Vagina (tissue), 2 donors: ENCODE results near the gene UGT1A6.

Experiments used
- CTCF ChIP-seq, 3 experiments: fragments of 450-650 bp in 2 of 3; fragments of 200-600 bp in 1 of 3; sonication (generic) in 1 of 3; IDR thresholded peaks; one replicate each; pipeline ENCODE4 v1.5.1; 2017 to 2019; ENCODE audit warnings: antibody characterized with exemption in 3 of 3, mild to moderate bottlenecking in 2 of 3, moderate library complexity in 2 of 3
- POLR2A ChIP-seq, 2 donors: fragments of 450-650 bp; IDR thresholded peaks; one replicate each; pipeline ENCODE4 v1.6.1; 2017; ENCODE audit warnings: antibody characterized with exemption in 2 of 2, mild to moderate bottlenecking in 2 of 2, moderate library complexity in 2 of 2
- POLR2AphosphoS5 ChIP-seq, 2 donors: sonication (generic); formaldehyde crosslinking; IDR thresholded peaks; one replicate each; pipeline ENCODE4 v1.9.0; 2017; ENCODE audit warnings: antibody characterized with exemption in 2 of 2, mild to moderate bottlenecking in 2 of 2, low read depth in 1 of 2; ENCODE audit not compliant: insufficient read depth in 1 of 2

GRCh38 chr2:233676046-233676445, 16.6 kb upstream of the UGT1A6 start:
- no peak for TF ChIP-seq CTCF (IDR thresholded peaks at IDR 0.05)
- no peak for TF ChIP-seq POLR2AphosphoS5 (IDR thresholded peaks at IDR 0.05; ENCODE audit: insufficient read depth in 1 of 2, low read depth in 1 of 2)
- no peak for TF ChIP-seq POLR2A (IDR thresholded peaks at IDR 0.05)
